Ascending aorta (tissue), 2 donors: ENCODE measurements around the gene C1QA. TPM values are rescaled to one million over a fixed set of nuclear protein-coding genes. Genes with fewer than 3 reads are reported as not detected.

Experiments used
- DNase-seq, 2 donors: peaks; one replicate each; pipeline ENCODE4 v3.0.0-alpha.2; 2019; ENCODE audit warnings: low spot score in 2 of 2
- H3K27ac ChIP-seq, 2 donors: fragments of 200-600 bp; sonication (generic); one replicate each; pipeline ENCODE4 v1.5.1; 2016 to 2017; ENCODE audit warnings: mild to moderate bottlenecking in 1 of 2
- H3K27me3 ChIP-seq: fragments of 200-600 bp; sonication (generic); one replicate; pipeline ENCODE4 v1.5.1; 2017
- H3K36me3 ChIP-seq, 2 donors: fragments of 200-600 bp; sonication (generic); one replicate each; pipeline ENCODE4 v1.5.1; 2016
- H3K4me1 ChIP-seq, 2 donors: fragments of 200-600 bp; sonication (generic); one replicate each; pipeline ENCODE4 v1.5.1; 2016 to 2017; ENCODE audit warnings: mild to moderate bottlenecking in 1 of 2
- H3K4me3 ChIP-seq, 2 donors: fragments of 200-600 bp; sonication (generic); one replicate each; pipeline ENCODE4 v1.5.1; 2016 to 2017; ENCODE audit warnings: mild to moderate bottlenecking in 1 of 2
- H3K9me3 ChIP-seq, 2 donors: fragments of 200-600 bp; sonication (generic); one replicate each; pipeline ENCODE4 v1.5.1; 2016
- CTCF ChIP-seq, 3 experiments: fragments of 200-600 bp in 2 of 3; fragments of 450-650 bp in 1 of 3; sonication (generic) in 2 of 3; IDR thresholded peaks; one replicate each; pipeline ENCODE4 v1.5.1; 2016 to 2019; ENCODE audit warnings: antibody characterized with exemption in 3 of 3, mild to moderate bottlenecking in 1 of 3, moderate library complexity in 1 of 3
- intact Hi-C: fragments of 100-400 bp; cut with DNase I; formaldehyde crosslinking; loops from one replicate; pipeline ENCODE4 v1.15.1; 2023
- total RNA-seq: library from RNA; depleted of rRNA; stranded (reverse); fragments of >200 nt; gene quantifications from one replicate; pipeline ENCODE4 v1.1.0, GENCODE V29; 2016

The C1QA gene
- total RNA-seq, 1 donor from 2014 or later, result 202 TPM

- Histone ChIP-seq H3K27me3 (no peaks in the 10 kb centered on the region), H3K4me1 (no peaks in the 10 kb centered on the region), H3K36me3 (no peaks in the 10 kb centered on the region), H3K4me3 (no peak overlapping the region), H3K27ac (no peak overlapping the region), H3K9me3 (no peaks in the 10 kb centered on the region)
- DNase-seq, result no peak
- TF ChIP-seq CTCF (IDR thresholded peaks at IDR 0.05), result no peak
- intact Hi-C loops, result no loop called here
These were observed 45.3 kb downstream of the C1QA start for GRCh38 chr1:22681556-22682276.

- H3K27ac ChIP-seq, result no peak overlapping the region
- intact Hi-C loops, result no loop called here
These were observed 47.1 kb downstream of the C1QA start for GRCh38 chr1:22683547-22683946.

GRCh38 chr1:22685591-22686059 is 49.2 kb downstream of the C1QA start:
- Histone ChIP-seq H3K27me3 (no peaks in the 10 kb centered on the region), H3K4me1 (no peaks in the 10 kb centered on the region), H3K4me3 (no peak overlapping the region), H3K9me3 (no peaks in the 10 kb centered on the region), H3K36me3 (no peaks in the 10 kb centered on the region), H3K27ac (no peak overlapping the region)
- DNase-seq, result no peak
- no peak for TF ChIP-seq CTCF (IDR thresholded peaks at IDR 0.05)
- intact Hi-C loops, result no loop called here

More at GRCh38 chr1:22683547-22683946, 47.1 kb downstream of the C1QA start:
- H3K9me3 ChIP-seq, result no peaks in the 10 kb centered on the region
- H3K4me3 ChIP-seq, result no peak overlapping the region
- H3K27me3 ChIP-seq, result no peaks in the 10 kb centered on the region
- TF ChIP-seq CTCF (IDR thresholded peaks at IDR 0.05), result no peak
- H3K36me3 ChIP-seq, result no peaks in the 10 kb centered on the region
- DNase-seq, result no peak
- no peaks in the 10 kb centered on the region for H3K4me1 ChIP-seq

GRCh38 chr1:22687191-22687590 is 50.8 kb downstream of the C1QA start:
- Histone ChIP-seq H3K4me3 (no peak overlapping the region), H3K27me3 (no peaks in the 10 kb centered on the region), H3K27ac (no peak overlapping the region), H3K9me3 (no peaks in the 10 kb centered on the region), H3K36me3 (no peaks in the 10 kb centered on the region), H3K4me1 (no peaks in the 10 kb centered on the region)
- intact Hi-C loops, result no loop called here
- no peak for DNase-seq
- TF ChIP-seq CTCF (IDR thresholded peaks at IDR 0.05), result no peak

- no peak for DNase-seq
- intact Hi-C loops, result no loop called here
- Histone ChIP-seq H3K27me3 (no peaks in the 10 kb centered on the region), H3K27ac (no peak overlapping the region), H3K9me3 (no peaks in the 10 kb centered on the region), H3K4me3 (no peak overlapping the region), H3K36me3 (no peaks in the 10 kb centered on the region), H3K4me1 (no peaks in the 10 kb centered on the region)
- no peak for TF ChIP-seq CTCF (IDR thresholded peaks at IDR 0.05)
These were observed 52.0 kb downstream of the C1QA start for GRCh38 chr1:22688466-22688865.

Other genes with a start within 250 kb of the C1QA start
- gene ZBTB40, start 184.8 kb upstream of the C1QA start, total RNA-seq, result 13.0 TPM
- not detected for gene EPHA8, start 73.1 kb upstream of the C1QA start, total RNA-seq
- gene C1QC, start 7.0 kb downstream of the C1QA start, total RNA-seq, result 350 TPM
- gene C1QB, start 16.6 kb downstream of the C1QA start, total RNA-seq, result 454 TPM
- gene EPHB2, start 74.2 kb downstream of the C1QA start, total RNA-seq, result 3.2 TPM